Fibroblast of skin of left biceps (primary cell): Measurements from ENCODE around the gene TBXT.

Experiments
- DNase-seq, 2 experiments: peaks; one replicate each; pipeline ENCODE4 v3.0.0-alpha.2; 2013; ENCODE audit warnings: low read depth in 2 of 2

The TBXT gene

DNA sequence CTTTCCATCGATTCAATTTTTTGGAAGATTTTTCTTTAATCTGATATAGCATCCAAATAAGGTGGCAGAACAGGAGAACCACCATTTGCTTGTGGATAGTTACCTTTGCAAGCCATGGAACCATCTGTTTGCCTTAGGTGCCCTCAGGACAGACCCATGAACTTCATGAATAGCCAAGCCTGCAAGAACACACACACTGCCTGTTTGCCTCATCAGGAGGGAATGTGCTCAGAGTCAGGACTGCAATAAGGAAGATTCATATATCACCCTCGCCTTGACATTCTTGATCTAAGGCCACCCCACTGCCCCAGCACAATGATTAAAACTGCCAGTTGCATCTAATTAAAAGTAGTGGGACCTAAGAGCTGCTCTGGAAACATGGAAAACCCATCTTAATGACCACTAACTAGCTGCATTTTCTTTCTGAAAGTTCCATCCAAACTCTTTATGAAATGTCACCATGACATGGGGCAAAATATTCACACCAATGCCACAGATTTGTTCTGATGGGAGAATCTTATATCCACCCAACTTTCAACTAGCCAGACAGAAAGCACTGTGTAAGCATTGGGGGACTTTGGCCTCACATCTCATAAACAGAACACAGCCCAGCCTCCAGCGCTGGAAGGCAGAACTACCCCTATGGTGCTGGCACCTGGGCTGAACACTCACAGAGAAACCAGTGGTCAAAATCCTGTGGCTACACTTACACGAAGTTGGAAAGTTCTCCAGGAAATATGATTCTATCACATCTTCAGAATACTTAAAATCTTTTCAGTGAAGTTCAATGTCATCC, 48.3 kb downstream of the TBXT start:
- no peak for DNase-seq

DNA sequence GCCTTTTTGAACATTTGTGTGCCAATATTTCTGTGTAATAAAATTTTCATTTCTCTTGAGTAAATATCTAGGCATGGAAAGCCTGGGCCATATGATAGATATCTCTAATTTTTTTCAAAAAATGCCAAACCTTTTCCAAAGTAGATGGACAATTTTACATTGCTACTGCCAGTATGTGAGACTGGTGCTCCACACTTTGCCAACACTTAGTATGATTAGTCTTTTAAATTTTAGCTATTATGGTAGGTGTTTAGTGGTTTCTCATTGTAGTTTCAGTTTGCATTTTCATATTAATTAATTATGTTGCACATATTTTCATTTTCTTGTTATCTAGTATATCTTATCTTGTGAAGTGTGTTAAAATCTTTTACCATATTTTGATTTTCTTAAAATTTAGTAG, 52.0 kb downstream of the TBXT start:
- DNase-seq, result no peak

DNA sequence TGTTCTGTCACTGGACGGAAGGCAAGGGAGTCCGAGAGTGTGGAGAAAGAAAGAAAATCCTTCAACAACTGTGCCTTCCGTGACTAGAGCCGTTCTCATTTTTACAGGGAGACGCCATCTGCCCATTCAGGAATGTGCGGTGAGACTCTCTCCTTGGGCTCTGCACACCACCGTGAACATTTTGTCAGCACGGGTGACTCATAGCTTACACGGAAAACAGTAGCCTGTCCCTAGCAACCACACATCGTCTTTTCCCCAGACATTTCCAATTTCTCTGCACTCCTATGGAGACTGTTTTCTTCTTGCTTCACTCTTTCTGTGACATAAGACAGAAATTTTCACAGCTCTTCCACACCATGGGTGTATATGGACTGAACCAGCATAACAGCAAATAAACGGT, 55.1 kb downstream of the TBXT start:
- peak in 1 of 2 experiments; percentile 19 for DNase-seq

DNA sequence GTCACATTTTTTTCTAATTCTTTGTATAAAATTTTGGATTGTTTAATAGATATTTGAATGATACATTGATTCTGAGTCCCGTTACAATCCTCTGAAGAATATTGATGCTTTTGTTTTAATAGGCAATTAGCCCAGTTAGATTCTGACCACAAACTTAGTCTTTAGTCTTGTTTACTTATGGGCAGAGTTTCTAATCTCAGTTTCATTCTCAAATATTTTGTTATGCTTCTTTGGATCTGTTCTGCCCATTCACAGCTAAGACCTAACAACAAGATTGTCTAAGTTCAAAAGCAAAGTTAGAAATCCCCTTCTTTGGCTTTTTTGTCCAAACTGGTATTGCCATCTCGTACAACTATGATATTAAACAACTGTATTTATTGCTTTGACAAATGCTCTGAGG, 58.0 kb downstream of the TBXT start:
- no peak for DNase-seq
